H9 (cell line): ENCODE results near the gene CXCL10. TPM values are rescaled to one million over a fixed set of nuclear protein-coding genes. Genes with fewer than 3 reads are reported as not detected.

Source experiments
- DNase-seq: peaks from one replicate; pipeline ENCODE4 v3.0.0-alpha.2; 2017
- H2AFZ ChIP-seq: one replicate; pipeline ENCODE4 v1.6.1; 2013; ENCODE audit warnings: mild to moderate bottlenecking, low read length, control low read depth, moderate library complexity
- H2AK5ac ChIP-seq: 2 replicates; pipeline ENCODE4 v1.6.1; 2013; ENCODE audit warnings: low read length, control low read depth, mixed read lengths; ENCODE audit not compliant: insufficient read length
- H2BK120ac ChIP-seq: one replicate; pipeline ENCODE4 v1.6.1; 2013; ENCODE audit warnings: low read depth, mild to moderate bottlenecking, low read length, control low read depth, inconsistent platforms; ENCODE audit not compliant: poor library complexity, severe bottlenecking
- H2BK12ac ChIP-seq: 2 replicates; pipeline ENCODE4 v1.6.1; 2013; ENCODE audit warnings: low read length, control low read depth, mixed read lengths, low read depth; ENCODE audit not compliant: insufficient read length
- H2BK15ac ChIP-seq: 2 replicates; pipeline ENCODE4 v1.6.1; 2013; ENCODE audit warnings: low read depth, low read length, control low read depth
- H2BK20ac ChIP-seq: one replicate; pipeline ENCODE4 v1.6.1; 2013; ENCODE audit warnings: low read depth, mild to moderate bottlenecking, low read length, control low read depth, inconsistent platforms; ENCODE audit not compliant: poor library complexity, severe bottlenecking
- H2BK5ac ChIP-seq: 2 replicates; pipeline ENCODE4 v1.6.1; 2013; ENCODE audit warnings: low read length, control low read depth, mixed read lengths; ENCODE audit not compliant: insufficient read length
- H3K14ac ChIP-seq: 2 replicates; pipeline ENCODE4 v1.6.1; 2013; ENCODE audit warnings: low read length, control low read depth; ENCODE audit not compliant: insufficient read depth
- H3K18ac ChIP-seq: 2 replicates; pipeline ENCODE4 v1.6.1; 2013; ENCODE audit warnings: low read depth, mild to moderate bottlenecking, mixed read lengths, low read length, control low read depth; ENCODE audit not compliant: insufficient read length
- H3K23ac ChIP-seq: 2 replicates; pipeline ENCODE4 v1.6.1; 2013; ENCODE audit warnings: low read length, control low read depth, mixed read lengths, low read depth; ENCODE audit not compliant: insufficient read length
- H3K23me2 ChIP-seq: 2 replicates; pipeline ENCODE4 v1.6.1; 2013; ENCODE audit warnings: low read depth, mild to moderate bottlenecking, mixed read lengths, low read length, control low read depth; ENCODE audit not compliant: insufficient read length, poor library complexity, severe bottlenecking
- H3K27ac ChIP-seq: 2 replicates; pipeline ENCODE4 v1.5.1; 2013; ENCODE audit warnings: low read length, control low read depth, mixed read lengths, low read depth; ENCODE audit not compliant: insufficient read length
- H3K27me3 ChIP-seq: 2 replicates; pipeline ENCODE4 v1.6.1; 2013; ENCODE audit warnings: low read length, control low read depth, inconsistent platforms; ENCODE audit not compliant: insufficient read depth
- H3K4ac ChIP-seq: 2 replicates; pipeline ENCODE4 v1.6.1; 2013; ENCODE audit warnings: low read depth, mild to moderate bottlenecking, control low read depth, inconsistent platforms, low read length, moderate library complexity
- H3K4me1 ChIP-seq: 2 replicates; pipeline ENCODE4 v1.6.1; 2013; ENCODE audit warnings: low read length, control low read depth, inconsistent platforms; ENCODE audit not compliant: insufficient read depth
- H3K4me2 ChIP-seq: 2 replicates; pipeline ENCODE4 v1.6.1; 2013; ENCODE audit warnings: low read length, control low read depth, mixed read lengths; ENCODE audit not compliant: insufficient read length, insufficient read depth
- H3K56ac ChIP-seq: 2 replicates; pipeline ENCODE4 v1.6.1; 2013; ENCODE audit warnings: low read depth, mild to moderate bottlenecking, mixed read lengths, low read length, control low read depth; ENCODE audit not compliant: insufficient read length
- H3K79me1 ChIP-seq: 2 replicates; pipeline ENCODE4 v1.6.1; 2013; ENCODE audit warnings: low read depth, mild to moderate bottlenecking, moderate library complexity, low read length, control low read depth, inconsistent platforms; ENCODE audit not compliant: insufficient read depth, poor library complexity, severe bottlenecking
- H3K79me2 ChIP-seq: 2 replicates; pipeline ENCODE4 v1.6.1; 2013; ENCODE audit warnings: low read length, control low read depth, inconsistent platforms; ENCODE audit not compliant: insufficient read depth
- H3K9ac ChIP-seq: 2 replicates; pipeline ENCODE4 v1.6.1; 2013; ENCODE audit warnings: low read length, control low read depth, mixed read lengths; ENCODE audit not compliant: insufficient read length; ENCODE audit errors: extremely low read depth
- H3K9me3 ChIP-seq: one replicate; pipeline ENCODE4 v1.6.1; 2013; ENCODE audit warnings: low read depth, low read length, inconsistent platforms; ENCODE audit not compliant: control insufficient read depth
- H3T11ph ChIP-seq: one replicate; pipeline ENCODE4 v1.6.1; 2013; ENCODE audit warnings: mild to moderate bottlenecking, low read length, control low read depth, inconsistent platforms
- H4K20me1 ChIP-seq: one replicate; pipeline ENCODE4 v1.6.1; 2013; ENCODE audit not compliant: control insufficient read depth, insufficient read length, insufficient read depth
- H4K5ac ChIP-seq: 2 replicates; pipeline ENCODE4 v1.6.1; 2013; ENCODE audit warnings: low read depth, mild to moderate bottlenecking, mixed read lengths, low read length, control low read depth; ENCODE audit not compliant: insufficient read length
- H4K8ac ChIP-seq: replicated peaks from 2 replicates; pipeline ENCODE4 v1.6.1; 2013; ENCODE audit warnings: low read length, control low read depth, mixed read lengths, low read depth; ENCODE audit not compliant: insufficient read length
- H4K91ac ChIP-seq: 2 replicates; pipeline ENCODE4 v1.6.1; 2013; ENCODE audit warnings: low read depth, mild to moderate bottlenecking, moderate library complexity, mixed read lengths, low read length, control low read depth; ENCODE audit not compliant: insufficient read length
- H3K27ac Mint-ChIP-seq, 3 experiments: 2 replicates in 2 of 3; 3 replicates in 1 of 3; pipeline ENCODE4 v1.8.0; 2020 to 2021; ENCODE audit warnings: mixed read lengths in 3 of 3, mild to moderate bottlenecking in 1 of 3, moderate library complexity in 1 of 3
- H3K27me3 Mint-ChIP-seq: 2 replicates; pipeline ENCODE4 v1.8.0; 2021; ENCODE audit warnings: low read depth, mild to moderate bottlenecking, moderate library complexity, mixed read lengths
- H3K36me3 Mint-ChIP-seq, 3 experiments: 2 replicates in 2 of 3; 3 replicates in 1 of 3; pipeline ENCODE4 v1.8.0; 2020 to 2021; ENCODE audit warnings: low read depth in 3 of 3, mixed read lengths in 3 of 3; ENCODE audit not compliant: insufficient read depth in 1 of 3
- H3K4me1 Mint-ChIP-seq, 2 experiments: 2 replicates each; pipeline ENCODE4 v1.8.0; 2020; ENCODE audit warnings: mixed read lengths in 2 of 2
- H3K4me3 Mint-ChIP-seq, 2 experiments: 2 replicates in 1 of 2; 3 replicates in 1 of 2; pipeline ENCODE4 v1.8.0; 2020 to 2021; ENCODE audit warnings: mild to moderate bottlenecking in 2 of 2, mixed read lengths in 2 of 2, moderate library complexity in 1 of 2
- H3K9me3 Mint-ChIP-seq, 2 experiments: 2 replicates in 1 of 2; 3 replicates in 1 of 2; pipeline ENCODE4 v1.8.0; 2020; ENCODE audit warnings: mild to moderate bottlenecking in 2 of 2, mixed read lengths in 2 of 2, moderate library complexity in 1 of 2
- WGBS: extraction: QIAGEN DNeasy Blood & Tissue Kit; methylation state at CpG from one replicate; pipeline ENCODE4 v1.1.7; 2013; ENCODE audit warnings: missing lambda C conversion rate, low lambda C conversion rate, mixed read lengths; ENCODE audit not compliant: insufficient read length; ENCODE audit errors: extremely low coverage; 5-methylcytosine and 5-hydroxymethylcytosine counted together
- total RNA-seq: library from RNA; stranded (reverse); gene quantifications from 2 replicates; pipeline ENCODE4 v1.2.1, GENCODE V29; 2021
- TF ChIP-seq, protein P1 (sequence below): fragments of 200-600 bp; sonication (generic); conservative IDR thresholded peaks from 3 replicates; pipeline ENCODE4 v1.8.0; 2021; ENCODE audit warnings: antibody characterized with exemption, mild to moderate bottlenecking

The CXCL10 gene
- total RNA-seq, 1 experiment from 2014 or later, result not detected

DNA sequence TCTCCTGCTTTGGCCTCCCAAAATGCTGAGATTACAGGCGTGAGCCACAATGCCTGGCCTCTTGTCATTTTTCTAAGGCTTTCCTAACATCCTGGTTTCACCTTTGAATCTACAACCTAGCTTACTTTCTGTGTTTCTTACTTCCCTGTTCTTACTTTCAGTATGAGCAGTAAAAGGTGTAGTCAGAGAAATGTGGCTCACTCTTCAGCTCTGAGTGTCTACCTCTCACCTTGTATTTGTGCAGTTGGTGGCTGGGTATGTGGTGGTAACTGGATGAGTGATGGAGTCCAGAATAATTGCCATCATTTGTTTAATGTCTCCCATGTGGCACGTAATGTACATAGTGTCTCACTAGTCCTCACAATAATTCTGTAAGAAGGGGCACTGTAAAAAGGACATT lies 31.7 kb upstream of the CXCL10 start:
- Histone ChIP-seq H4K91ac (no peak overlapping the region), H2BK20ac (no peak overlapping the region), H4K8ac (no peak overlapping the region), H2BK15ac (no peak overlapping the region), H3K18ac (no peak overlapping the region), H3K14ac (no peak overlapping the region), H3K79me1 (no peaks in the 10 kb centered on the region), H3K79me2 (no peaks in the 10 kb centered on the region), H4K5ac (no peak overlapping the region), H3K4me2 (no peak overlapping the region), H2BK12ac (no peak overlapping the region), H3K4me1 (peaks cover 9% of the 10 kb centered on the region), H3K23me2 (no peaks in the 10 kb centered on the region), H3K56ac (no peak overlapping the region), H3K27ac (no peak overlapping the region), H3K27me3 (no peaks in the 10 kb centered on the region), H3K9me3 (no peaks in the 10 kb centered on the region), H3K23ac (no peak overlapping the region), H2AK5ac (no peak overlapping the region), H3K4ac (no peak overlapping the region), H3K9ac (no peak overlapping the region), H2AFZ (peak overlapping the region; percentile 32), H2BK120ac (no peak overlapping the region), H4K20me1 (no peaks in the 10 kb centered on the region), H3T11ph (no peak overlapping the region), H2BK5ac (no peak overlapping the region)
- H3K4me3 Mint-ChIP-seq, result no peak overlapping the region
- no peaks in the 10 kb centered on the region for H3K9me3 Mint-ChIP-seq
- peaks cover 32 to 40% of the 10 kb centered on the region in 2 experiments for H3K4me1 Mint-ChIP-seq
- H3K27me3 Mint-ChIP-seq, result no peaks in the 10 kb centered on the region
- TF ChIP-seq, protein P1, sequence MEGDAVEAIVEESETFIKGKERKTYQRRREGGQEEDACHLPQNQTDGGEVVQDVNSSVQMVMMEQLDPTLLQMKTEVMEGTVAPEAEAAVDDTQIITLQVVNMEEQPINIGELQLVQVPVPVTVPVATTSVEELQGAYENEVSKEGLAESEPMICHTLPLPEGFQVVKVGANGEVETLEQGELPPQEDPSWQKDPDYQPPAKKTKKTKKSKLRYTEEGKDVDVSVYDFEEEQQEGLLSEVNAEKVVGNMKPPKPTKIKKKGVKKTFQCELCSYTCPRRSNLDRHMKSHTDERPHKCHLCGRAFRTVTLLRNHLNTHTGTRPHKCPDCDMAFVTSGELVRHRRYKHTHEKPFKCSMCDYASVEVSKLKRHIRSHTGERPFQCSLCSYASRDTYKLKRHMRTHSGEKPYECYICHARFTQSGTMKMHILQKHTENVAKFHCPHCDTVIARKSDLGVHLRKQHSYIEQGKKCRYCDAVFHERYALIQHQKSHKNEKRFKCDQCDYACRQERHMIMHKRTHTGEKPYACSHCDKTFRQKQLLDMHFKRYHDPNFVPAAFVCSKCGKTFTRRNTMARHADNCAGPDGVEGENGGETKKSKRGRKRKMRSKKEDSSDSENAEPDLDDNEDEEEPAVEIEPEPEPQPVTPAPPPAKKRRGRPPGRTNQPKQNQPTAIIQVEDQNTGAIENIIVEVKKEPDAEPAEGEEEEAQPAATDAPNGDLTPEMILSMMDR, result no peak
- H3K27ac Mint-ChIP-seq, result peak overlapping the region in 2 of 3 experiments; percentile 46 to 94; a peak in 3 of 7 replicates
- DNase-seq, result no peak
- no CpG with 5 or more reads among the region's 2 CpGs for WGBS
- H3K36me3 Mint-ChIP-seq, result no peaks in the 10 kb centered on the region
